ENCODE data around the gene NEK1.

NEK1 gene

GRCh38 chr4:169367826-169368225 is 244.6 kb downstream of the NEK1 start:
- no peak for DNase-seq (ENCODE audit: low read depth in 3 of 3)

DNA sequence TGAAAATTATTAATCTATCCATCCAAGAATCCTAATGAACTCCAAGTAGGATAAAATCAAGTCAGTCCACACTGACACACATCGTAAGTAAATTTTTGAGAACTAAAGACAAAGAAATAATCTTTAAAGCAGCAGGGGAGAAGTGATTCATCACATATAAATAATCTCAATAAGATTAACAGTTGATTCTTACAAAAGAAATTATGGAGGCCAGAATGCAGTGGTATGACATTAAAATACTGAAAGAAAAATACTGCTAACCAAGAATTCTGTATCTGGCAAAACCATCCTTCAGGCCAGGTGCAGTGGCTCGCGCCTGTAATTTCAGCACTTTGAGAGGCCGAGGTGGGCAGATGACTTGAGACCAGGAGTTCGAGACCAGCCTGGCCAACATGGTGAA is 245.6 kb downstream of the NEK1 start:
- no peak for DNase-seq (ENCODE audit: low read depth in 3 of 3)

GRCh38 chr4:169362607-169363006 is 249.8 kb downstream of the NEK1 start:
- no peak for DNase-seq (ENCODE audit: low read depth in 3 of 3)

GRCh38 chr4:169361756-169362155 is 250.6 kb downstream of the NEK1 start:
- no peak for DNase-seq (ENCODE audit: low read depth in 3 of 3)

- no peak for DNase-seq (ENCODE audit: low read depth in 3 of 3)
Observed at GRCh38 chr4:169359961-169360360, 252.4 kb downstream of the NEK1 start.

- DNase-seq (ENCODE audit: low read depth in 3 of 3) = no peak
Observed at GRCh38 chr4:169352360-169352759, 260.0 kb downstream of the NEK1 start.

DNA sequence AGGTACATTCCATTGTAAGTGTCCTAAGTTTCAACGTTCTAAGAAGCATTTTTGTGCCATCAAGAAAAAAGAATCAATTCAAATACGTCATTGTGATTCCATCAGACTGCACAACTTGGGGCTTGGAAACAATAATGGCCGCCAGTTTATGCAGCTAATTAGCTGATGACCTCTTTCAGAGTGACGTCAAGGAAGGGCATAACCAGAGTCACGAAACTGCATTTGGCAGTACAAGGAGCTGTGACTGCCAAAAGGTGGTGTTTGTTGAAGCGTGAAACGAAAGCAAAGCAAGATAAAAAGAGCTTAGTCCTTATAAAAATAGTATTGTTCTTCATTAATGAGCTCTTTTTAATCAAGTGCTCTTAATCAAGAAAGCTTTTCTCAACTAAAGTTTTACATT is 260.5 kb downstream of the NEK1 start:
- DNase-seq (ENCODE audit: low read depth in 3 of 3) = no peak

- no peak for DNase-seq (ENCODE audit: low read depth in 3 of 3)
Observed at GRCh38 chr4:169348541-169348940, 263.8 kb downstream of the NEK1 start.

DNA sequence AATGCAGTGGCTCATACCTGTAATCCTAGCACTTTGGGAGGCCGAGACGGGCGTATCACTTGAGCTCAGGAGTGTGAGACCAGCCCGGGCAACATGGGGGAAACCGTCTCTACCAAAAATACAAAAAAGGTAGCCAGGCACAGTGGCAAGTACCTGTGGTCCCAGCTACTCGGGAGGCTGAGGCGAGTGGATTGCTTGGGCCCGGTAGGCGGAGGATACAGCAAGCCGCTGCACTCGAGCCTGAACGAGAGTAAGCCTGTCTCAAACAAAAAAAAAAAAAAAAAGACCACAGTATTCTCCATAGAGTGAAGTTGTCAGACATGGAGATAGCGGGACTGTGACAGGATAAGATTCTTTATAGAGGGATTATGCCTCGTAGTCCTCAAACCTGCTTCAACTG is 265.5 kb downstream of the NEK1 start:
- DNase-seq (ENCODE audit: low read depth in 3 of 3) = no peak

GRCh38 chr4:169345316-169345721 is 267.1 kb downstream of the NEK1 start:
- DNase-seq (ENCODE audit: low read depth in 3 of 3) = no peak
